Measurements from ENCODE around the gene SLC26A9.

DNA sequence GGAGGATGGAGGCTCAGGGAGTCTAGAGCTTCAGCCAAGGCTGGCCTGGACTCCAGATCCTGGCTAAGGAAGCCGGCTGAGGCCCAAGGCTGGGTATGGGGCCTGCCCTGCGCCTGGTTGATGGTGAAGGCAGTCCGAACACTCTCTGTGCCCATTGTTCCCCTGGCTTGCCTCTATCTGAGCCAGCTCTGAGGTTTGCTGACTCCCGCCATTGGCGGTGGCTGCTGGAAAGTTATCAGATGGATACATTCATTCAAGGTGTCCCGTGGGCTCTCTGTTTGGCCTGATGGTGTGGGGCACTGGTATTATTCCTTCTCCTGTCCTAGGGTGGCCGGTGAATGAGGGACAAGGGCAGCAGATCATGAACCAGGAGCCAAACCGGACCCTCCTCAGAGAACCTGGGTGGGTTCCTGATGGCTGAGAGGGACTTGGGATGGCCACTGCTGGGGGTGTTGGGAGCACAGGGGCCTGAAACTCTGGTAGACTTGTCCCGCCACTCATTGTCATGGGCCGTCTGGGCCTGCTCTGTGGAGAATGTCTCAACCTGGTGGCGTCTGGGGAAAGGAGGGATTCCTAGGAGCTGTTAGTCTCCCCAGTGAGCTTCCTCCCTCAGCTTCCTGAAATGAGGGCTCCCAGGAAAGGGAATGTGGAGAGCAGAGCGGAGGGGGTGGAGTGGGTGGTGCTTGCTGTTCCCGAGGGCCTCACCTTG lies 22.2 kb downstream of the SLC26A9 start:
- no peak for TF ChIP-seq POLR2A (IDR thresholded peaks at IDR 0.05; ENCODE audit: low read depth, low read length)
- no peak for TF ChIP-seq TAF1 (IDR thresholded peaks at IDR 0.05; ENCODE audit: borderline replicate concordance, low read depth, low read length)
- TF ChIP-seq POLR2AphosphoS5 (IDR thresholded peaks at IDR 0.05; ENCODE audit: low read depth, low read length) = no peak
